GM19035 (cell line): ENCODE results near the gene MXD4.
"Not testable (repeated sequence)": the region's sequence is repeated elsewhere in the genome, so short reads cannot be mapped to it uniquely, and the experiment has no call there.

Source experiments
- ATAC-seq: cut with Tn5 transposase; IDR thresholded peaks from one replicate; pipeline ENCODE4 v1.9.1; 2021; ENCODE audit not compliant: unreplicated experiment

Gene MXD4

DNA sequence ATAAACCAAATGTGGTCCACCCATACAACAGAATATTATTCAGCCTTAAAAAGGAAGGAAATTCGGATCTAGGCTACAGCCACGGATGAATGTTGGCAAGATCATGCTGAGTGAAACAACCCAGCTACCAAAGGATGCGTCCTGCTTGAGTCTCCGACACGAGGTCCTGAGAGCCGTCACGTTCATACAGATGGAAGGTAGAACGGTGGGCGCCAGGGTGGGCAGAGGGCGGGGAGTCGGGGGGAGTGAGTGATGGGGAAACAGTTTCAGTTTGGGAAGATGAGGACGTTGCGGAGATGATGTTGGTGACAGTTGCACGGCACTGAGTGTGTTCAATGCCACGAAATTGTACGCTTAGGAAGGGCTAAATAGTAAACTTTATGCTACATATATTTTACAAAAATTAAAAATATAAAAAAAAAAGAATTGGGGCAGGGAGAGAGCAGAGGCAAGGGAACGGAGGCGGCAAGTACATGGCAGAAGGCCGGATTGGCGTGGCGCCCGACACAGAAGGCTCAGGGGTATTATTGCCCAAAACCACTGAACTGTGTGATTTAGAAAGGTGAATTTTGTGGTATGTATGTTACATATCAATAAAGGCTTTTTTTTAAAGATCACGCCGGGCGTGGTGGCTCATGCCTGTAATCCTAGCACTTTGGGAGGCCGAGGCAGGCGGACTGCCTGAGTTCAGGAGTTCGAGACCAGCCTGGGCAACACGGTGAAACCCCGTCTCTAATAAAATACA lies 14.8 kb upstream of the MXD4 start:
- no peak for ATAC-seq

- no peak for ATAC-seq
Observed at GRCh38 chr4:2275546-2276251, 13.8 kb upstream of the MXD4 start.

- not testable (repeated sequence) for ATAC-seq
Observed at GRCh38 chr4:2275044-2275397, 13.1 kb upstream of the MXD4 start.

DNA sequence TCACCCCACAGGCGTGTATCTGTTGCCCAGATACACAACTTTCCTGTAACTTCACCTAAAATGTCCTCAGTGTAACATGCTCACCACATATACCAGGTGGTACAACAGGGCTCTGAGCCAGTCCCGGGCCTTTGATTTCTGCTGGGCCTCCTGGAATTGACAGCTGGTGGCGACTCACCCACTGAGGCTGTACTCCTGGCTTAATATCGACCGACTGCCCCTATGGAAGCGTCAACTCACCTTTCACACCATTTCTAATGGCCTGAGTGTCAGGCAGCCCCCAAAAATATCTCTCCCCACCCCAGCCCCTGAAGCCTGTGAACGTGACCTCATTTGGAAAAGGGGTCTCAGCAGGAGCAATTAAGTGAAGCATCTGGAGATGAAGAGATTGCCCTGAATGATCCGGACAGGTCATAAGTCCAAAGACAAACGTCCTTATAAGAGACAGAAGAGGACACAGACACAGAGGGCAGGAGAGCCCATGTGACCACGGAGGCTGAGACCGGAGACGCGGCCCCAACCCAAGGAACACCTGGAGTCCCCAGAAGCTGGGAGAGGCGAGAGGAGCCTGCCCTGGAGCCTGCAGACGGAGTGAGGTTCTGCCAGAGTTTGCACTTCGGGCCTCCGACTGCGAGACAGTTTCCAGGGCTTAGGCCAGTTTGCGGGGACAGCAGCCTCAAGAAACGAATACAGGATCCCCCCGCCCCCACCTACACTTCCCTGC lies 12.6 kb upstream of the MXD4 start:
- no peak for ATAC-seq

- ATAC-seq: no peak
Observed at GRCh38 chr4:2273657-2274319, 11.9 kb upstream of the MXD4 start.

GRCh38 chr4:2273221-2273620 lies 11.3 kb upstream of the MXD4 start:
- ATAC-seq: no peak

DNA sequence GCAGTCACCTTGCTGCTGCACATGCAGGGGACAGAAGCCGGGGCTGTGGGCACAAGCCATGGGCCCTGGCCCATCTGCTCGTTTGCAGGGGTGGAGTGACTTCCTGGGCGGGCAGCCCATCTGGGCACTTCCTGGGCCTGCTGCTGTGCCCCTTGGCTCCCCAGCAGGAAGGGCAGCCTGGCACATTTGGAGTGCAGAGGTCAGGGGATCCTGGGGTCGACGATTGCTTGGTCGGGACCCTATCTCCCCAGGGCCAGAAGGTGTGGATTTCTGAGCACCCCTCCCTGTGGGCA lies 10.9 kb upstream of the MXD4 start:
- no peak for ATAC-seq

- ATAC-seq: no peak
Observed at GRCh38 chr4:2272026-2272827, 10.3 kb upstream of the MXD4 start.

DNA sequence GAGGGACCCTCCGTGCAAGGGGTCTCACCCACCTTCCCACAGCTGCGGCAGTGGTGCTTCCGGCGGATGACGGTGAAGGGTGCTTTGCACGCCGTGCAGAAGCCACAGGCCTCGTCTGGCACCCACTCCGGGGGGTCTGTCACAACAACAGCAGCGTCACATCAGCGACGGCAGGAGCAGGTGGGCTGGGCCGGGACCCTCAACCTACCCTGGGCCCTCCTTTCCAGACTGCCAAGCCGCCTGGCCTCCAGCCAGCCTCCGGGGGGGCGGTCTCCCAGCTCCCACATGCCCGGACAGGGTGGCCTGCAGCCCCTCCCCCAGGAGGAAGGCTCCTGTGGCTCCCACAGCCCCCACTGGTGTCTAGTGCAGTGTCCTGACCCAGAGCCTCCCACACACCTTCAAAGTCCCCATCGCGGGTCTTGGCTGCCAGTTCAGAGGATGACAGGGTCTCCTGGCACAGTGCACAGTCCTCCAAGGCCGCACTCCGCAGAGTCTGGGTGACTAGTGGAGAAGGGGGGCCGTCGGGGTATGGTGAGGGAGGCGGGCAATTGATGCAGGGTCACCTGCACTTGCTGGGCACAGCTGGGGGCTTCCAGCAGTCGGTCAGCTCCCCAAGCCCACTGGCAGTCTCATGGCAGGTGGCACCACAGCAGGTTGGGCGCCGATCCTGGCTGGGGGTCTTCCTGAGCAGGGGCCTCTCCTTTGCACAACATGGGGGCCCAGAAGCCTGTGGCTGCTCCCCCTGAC lies 9.5 kb upstream of the MXD4 start:
- ATAC-seq: no peak

GRCh38 chr4:2270341-2271165 lies 8.6 kb upstream of the MXD4 start:
- ATAC-seq: no peak

GRCh38 chr4:2269618-2270163 lies 7.8 kb upstream of the MXD4 start:
- no peak for ATAC-seq

DNA sequence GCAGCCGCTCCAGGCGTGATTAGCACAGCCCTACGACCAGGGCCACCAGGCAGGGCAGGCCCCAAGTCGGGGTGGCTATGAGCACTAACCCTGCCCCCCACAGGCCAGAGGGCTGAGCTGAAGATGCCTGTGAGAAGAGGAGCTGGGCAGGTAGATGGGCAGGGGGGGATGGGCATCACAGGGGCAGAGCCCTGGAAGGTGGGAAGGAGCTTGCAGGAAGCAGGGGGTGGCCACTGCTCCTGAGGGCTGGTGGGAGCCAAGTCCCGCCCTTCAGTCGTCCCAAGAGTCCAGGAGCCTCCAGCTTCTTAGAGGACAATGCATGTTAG lies 7.3 kb upstream of the MXD4 start:
- ATAC-seq: no peak

DNA sequence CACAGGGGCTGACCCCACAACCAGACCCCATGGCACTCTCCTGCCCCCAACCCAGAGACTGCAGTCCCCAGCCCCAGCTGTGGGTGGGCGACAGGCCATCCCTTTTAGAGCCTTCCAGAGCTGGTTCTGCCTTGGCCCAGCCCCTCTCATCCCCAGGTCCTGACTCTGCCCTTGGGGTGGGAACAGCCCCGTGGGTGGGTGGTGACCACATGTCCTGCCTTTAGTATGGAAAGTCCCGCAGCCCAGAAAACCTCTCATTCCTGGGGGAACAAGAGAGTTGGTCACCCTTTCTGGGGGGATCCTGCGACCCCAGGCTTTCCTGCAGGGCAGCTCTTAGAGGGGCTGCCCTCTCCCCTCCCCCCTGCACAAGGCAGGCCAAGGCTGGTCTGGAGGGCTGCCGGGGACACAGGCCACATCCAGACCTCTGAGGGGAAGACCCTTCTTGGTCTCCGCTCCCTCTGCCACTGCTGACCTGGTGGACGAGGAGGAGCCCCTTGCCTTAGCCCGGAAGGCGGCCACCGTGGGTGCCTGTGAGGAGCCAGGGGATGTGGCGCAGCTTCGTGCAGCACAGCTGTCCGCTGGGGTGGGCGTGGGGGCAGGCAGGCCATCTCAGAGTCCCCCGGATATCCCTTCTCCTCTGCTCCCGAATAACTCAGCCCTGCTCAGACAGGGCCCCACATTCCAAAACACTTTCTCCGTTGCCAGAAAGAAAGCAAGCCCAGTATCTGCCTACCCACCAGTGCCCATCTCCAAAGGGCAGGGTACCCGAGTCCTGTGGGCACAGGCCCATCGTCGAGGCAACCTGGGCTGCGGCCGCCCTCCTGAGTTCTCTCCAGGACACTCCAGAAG lies 6.7 kb upstream of the MXD4 start:
- ATAC-seq: no peak

DNA sequence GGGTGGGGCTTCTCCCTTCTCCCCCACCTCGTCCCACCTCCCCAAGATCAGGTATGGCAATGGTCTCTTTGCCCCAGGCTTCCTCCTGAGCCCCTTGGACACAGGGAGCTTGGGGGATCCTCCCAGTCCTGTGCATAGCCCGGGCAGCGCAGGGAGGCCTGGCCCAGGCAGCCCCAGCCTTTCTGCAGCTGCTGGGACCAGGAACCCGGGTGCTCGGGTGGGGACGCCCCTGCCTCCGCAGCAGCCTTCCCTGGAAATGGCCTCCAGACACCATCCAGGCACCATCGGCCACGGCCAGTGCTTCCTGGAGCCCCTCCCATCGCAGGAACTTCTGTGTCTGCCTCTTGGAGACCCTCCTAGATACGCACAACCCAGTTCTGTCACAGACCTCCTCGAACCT lies 5.9 kb upstream of the MXD4 start:
- no peak for ATAC-seq

DNA sequence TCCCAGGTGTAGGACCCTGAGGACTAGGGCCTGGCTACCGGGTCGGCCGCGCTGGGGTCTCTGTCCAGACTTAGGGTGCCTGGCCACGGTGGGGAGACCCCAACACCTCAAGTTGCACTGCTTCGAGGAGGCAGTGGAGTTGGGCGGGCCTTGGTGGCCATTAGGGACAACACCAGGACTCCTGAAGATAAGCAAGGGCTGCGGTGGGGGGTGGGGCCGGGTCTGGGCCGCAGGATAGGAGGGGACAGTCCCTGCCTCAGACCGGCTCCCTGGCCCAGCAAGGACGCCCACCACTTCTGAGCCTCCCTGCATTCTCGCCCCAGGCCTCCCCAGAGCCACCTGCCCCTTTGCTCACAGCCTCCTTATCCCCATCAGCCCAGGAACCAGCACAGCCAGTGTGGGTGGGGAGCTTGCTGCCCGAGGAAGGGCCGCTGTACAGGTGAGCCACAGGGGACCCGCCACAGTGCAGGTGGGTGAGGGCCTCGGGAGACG lies 5.5 kb upstream of the MXD4 start:
- ATAC-seq: no peak

DNA sequence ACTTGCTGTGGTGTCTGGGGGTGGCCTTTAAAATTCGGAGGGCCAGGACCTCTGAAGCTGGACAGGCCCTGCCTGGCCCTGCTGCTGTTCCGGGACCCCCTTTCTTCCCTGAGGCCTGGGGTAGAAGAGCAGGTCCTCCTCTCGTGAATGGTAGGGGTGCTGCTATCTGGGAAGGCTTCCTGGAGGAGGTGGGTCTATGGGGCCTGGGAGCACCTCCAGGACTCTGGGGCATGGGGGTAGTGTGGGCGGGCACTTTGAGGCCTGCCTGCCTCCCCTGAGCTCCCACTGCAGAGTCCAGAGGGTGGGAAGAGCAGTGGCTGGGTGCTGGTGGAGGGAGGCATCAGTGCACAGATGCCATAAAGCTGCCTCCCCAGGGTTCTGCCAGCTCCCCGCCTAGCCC lies 4.9 kb upstream of the MXD4 start:
- ATAC-seq: no peak

DNA sequence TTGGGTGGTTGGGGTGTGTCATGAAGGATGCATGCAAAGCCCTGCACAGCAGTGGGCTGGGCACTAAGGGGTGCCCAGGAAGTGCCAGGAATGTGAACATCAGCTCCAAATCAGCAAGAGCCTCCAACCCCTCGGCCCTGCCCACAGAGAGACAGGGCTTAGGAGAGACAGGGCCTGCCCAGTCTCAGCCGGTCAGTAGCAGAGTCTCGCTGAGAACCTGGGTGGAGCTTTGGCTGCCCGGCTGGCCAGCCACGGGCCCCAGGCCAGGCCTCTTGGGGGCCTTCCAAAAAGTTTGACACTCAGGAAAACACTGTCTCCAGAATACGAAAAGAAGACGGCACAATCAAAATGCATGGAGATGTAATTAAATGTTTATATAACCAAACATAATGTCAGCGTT lies 4.3 kb upstream of the MXD4 start:
- no peak for ATAC-seq
